GM12891 (cell line): Measurements from ENCODE around the gene INPPL1.

ENCODE experiments used
- DNase-seq: peaks from one replicate; pipeline ENCODE4 v3.0.0; 2011; ENCODE audit warnings: low spot score; ENCODE audit not compliant: insufficient read length
- FAIRE-seq: peaks from 2 replicates; lab custom pipeline; 2011; peaks lifted over from hg19 to GRCh38; lab: Jason Lieb, UNC
- PAX5 ChIP-seq: IDR thresholded peaks from 2 replicates; pipeline ENCODE4 v1.6.1; 2011; ENCODE audit warnings: low read length, moderate library complexity, mild to moderate bottlenecking; ENCODE audit not compliant: insufficient read depth, severe bottlenecking
- POLR2A ChIP-seq: IDR thresholded peaks from 2 replicates; pipeline ENCODE4 v1.6.1; 2011; ENCODE audit warnings: low read depth, low read length, control low read depth
- POLR2AphosphoS5 ChIP-seq: IDR thresholded peaks from 2 replicates; pipeline ENCODE4 v1.6.1; 2011; ENCODE audit warnings: low read depth, low read length, control low read depth
- POU2F2 ChIP-seq: IDR thresholded peaks from 2 replicates; pipeline ENCODE4 v1.6.1; 2011; ENCODE audit warnings: low read depth, mild to moderate bottlenecking, control low read depth, low read length, moderate library complexity
- SPI1 ChIP-seq: IDR thresholded peaks from 2 replicates; pipeline ENCODE4 v1.6.1; 2011; ENCODE audit warnings: low read depth, low read length, control low read depth
- TAF1 ChIP-seq: IDR thresholded peaks from 2 replicates; pipeline ENCODE4 v1.6.1; 2011; ENCODE audit warnings: low read depth, low read length, control low read depth

Gene INPPL1

GRCh38 chr11:72287293-72287692 is 62.7 kb downstream of the INPPL1 start:
- no peak for TF ChIP-seq POLR2A
- TF ChIP-seq POU2F2 = no peak
- no peak for TF ChIP-seq POLR2AphosphoS5
- TF ChIP-seq TAF1 = no peak
- TF ChIP-seq PAX5 = no peak
- no peak for TF ChIP-seq SPI1
- DNase-seq = no peak
- FAIRE-seq = no peak
